HG03442 (cell line): Measurements from ENCODE around the gene GATAD1.
"Not testable (repeated sequence)": the region's sequence is repeated elsewhere in the genome, so short reads cannot be mapped to it uniquely, and the experiment has no call there.

Experiments
- ATAC-seq: cut with Tn5 transposase; IDR thresholded peaks from one replicate; pipeline ENCODE4 v1.9.1; 2021; ENCODE audit warnings: mild to moderate bottlenecking, moderate library complexity; ENCODE audit not compliant: unreplicated experiment

The GATAD1 gene

GRCh38 chr7:92479146-92479545, 31.9 kb downstream of the GATAD1 start:
- not testable (repeated sequence) for ATAC-seq

DNA sequence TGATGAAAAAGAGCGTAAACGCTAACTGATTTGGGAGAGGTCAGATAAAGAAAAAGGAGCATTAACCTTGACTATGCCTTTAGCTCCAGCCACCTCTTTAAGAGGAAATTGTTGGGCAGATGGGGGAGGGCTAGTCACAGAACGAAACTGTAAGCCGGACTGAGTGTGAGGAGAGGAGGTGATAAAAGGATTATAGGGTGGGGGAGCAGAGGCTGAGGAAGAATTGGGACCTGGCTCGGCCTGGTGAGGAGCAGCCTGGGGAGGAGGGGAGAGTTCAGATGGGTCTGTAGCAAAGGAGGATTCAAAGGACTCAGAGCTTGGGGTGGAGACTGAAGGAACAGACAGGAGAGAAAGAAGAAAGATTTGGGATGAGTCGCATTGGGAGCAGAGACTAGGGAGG, 36.3 kb downstream of the GATAD1 start:
- ATAC-seq = not testable (repeated sequence)

DNA sequence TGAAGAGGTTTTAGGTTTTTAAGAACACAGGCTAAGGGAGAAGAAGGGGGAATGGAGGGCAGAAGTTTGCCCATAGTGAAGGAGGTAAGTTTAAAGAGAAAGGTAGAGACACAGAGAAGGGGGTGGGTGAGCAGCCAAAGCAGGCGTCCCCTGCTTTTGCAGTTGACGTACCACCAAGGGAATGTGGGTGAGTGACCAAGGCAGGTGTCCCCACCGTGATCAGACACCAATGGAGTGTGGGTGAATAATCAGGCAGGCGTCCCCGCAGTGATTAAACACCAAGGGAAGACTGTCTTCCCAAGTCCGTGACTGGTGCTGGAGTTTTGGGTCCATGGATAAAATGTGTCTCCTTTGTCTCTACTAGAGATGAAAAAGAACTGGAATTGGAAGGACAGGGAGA, 36.9 kb downstream of the GATAD1 start:
- ATAC-seq = not testable (repeated sequence)

- ATAC-seq = no peak
These were observed 38.1 kb downstream of the GATAD1 start for GRCh38 chr7:92485267-92485892.

GRCh38 chr7:92485974-92486373, 38.7 kb downstream of the GATAD1 start:
- ATAC-seq = no peak

GRCh38 chr7:92487804-92488203, 40.5 kb downstream of the GATAD1 start:
- ATAC-seq = no peak

- ATAC-seq = no peak
These were observed 42.4 kb downstream of the GATAD1 start for GRCh38 chr7:92489634-92490033.

GRCh38 chr7:92496876-92497275, 49.6 kb downstream of the GATAD1 start:
- no peak for ATAC-seq

- ATAC-seq = no peak
These were observed 51.3 kb downstream of the GATAD1 start for GRCh38 chr7:92498557-92498956.

GRCh38 chr7:92503767-92504166, 56.5 kb downstream of the GATAD1 start:
- no peak for ATAC-seq

GRCh38 chr7:92504563-92504962, 57.3 kb downstream of the GATAD1 start:
- ATAC-seq = no peak

DNA sequence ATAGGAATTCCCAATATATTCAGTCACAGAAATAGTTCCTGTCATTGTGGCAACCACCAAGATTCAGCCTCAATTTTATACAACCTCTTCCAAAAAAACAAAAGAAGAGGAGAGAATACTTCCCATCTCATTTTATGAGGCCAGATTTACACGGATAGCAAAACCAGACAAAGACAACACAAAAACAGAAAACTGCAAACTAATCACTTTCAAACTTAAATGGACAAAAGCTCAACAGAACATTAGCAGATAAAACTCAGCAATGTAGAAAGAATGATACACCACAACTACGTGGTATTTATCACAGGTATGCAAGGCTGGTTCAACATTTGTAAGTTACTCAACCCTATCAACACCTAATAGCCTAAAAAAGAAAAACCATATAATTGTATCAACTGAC, 59.1 kb downstream of the GATAD1 start:
- ATAC-seq = no peak

DNA sequence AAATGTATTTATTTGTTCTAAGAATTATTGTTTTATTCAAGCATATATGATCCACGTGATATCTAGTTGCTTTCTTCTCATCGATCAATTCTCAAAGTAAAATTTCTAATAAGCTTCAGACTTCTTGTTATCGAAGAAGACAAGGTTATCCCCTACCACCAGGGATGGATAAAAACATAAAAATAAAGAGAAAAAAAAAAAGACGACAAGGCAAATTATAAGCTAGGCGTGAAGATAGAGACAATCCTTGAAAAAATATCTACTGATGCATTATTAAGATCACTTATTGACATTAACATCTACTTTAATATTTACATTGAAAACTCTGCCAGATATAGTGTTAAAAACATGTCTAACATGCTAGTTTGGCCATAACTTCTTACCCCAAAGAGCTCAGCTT, 61.7 kb downstream of the GATAD1 start:
- ATAC-seq = no peak
